Heart left ventricle (tissue), 16 donors: ENCODE results near the gene KCTD18. TPM values are rescaled to one million over a fixed set of nuclear protein-coding genes. Genes with fewer than 3 reads are reported as not detected.

ENCODE experiments used
- ATAC-seq, 4 donors: fragments of 200-7000 bp; cut with Tn5 transposase; one replicate each; pipeline ENCODE4 v1.9.1; 2020 to 2022; ENCODE audit warnings: moderate library complexity in 4 of 4, mild to moderate bottlenecking in 3 of 4, moderate number of reproducible peaks in 1 of 4
- DNase-seq, 5 donors: peaks; one replicate each; pipeline ENCODE4 v3.0.0-alpha.2; 2020
- H3K27ac ChIP-seq, 12 donors: fragments of 200-600 bp; sonication (generic) in 4 of 12; one replicate each; pipeline versions ENCODE4 v1.5.0 to v1.8.0; 2016 to 2022; ENCODE audit warnings: mild to moderate bottlenecking in 2 of 12
- H3K27me3 ChIP-seq, 9 donors: fragments of 200-600 bp; sonication (generic) in 2 of 9; one replicate each; pipeline versions ENCODE4 v1.5.1 to v1.8.0; 2016 to 2022; ENCODE audit warnings: mild to moderate bottlenecking in 3 of 9
- H3K36me3 ChIP-seq, 9 donors: fragments of 200-600 bp; sonication (generic) in 2 of 9; one replicate each; pipeline versions ENCODE4 v1.5.0 to v1.8.0; 2018 to 2022; ENCODE audit warnings: mild to moderate bottlenecking in 2 of 9
- H3K4me1 ChIP-seq, 12 donors: fragments of 200-600 bp; sonication (generic) in 4 of 12; one replicate each; pipeline versions ENCODE4 v1.5.0 to v1.8.0; 2016 to 2022; ENCODE audit warnings: mild to moderate bottlenecking in 3 of 12
- H3K4me3 ChIP-seq, 12 donors: fragments of 200-600 bp; sonication (generic) in 4 of 12; one replicate each; pipeline versions ENCODE4 v1.5.0 to v1.8.0; 2017 to 2022; ENCODE audit warnings: mild to moderate bottlenecking in 9 of 12, moderate library complexity in 4 of 12
- H3K9me3 ChIP-seq, 12 donors: fragments of 200-600 bp; sonication (generic) in 4 of 12; one replicate each; pipeline versions ENCODE4 v1.5.0 to v1.8.0; 2016 to 2022; ENCODE audit warnings: mild to moderate bottlenecking in 1 of 12
- CTCF ChIP-seq, 12 donors: fragments of 200-600 bp; sonication (generic) in 4 of 12; IDR thresholded peaks; one replicate each; pipeline versions ENCODE4 v1.5.0 to v1.8.0; 2018 to 2022; ENCODE audit warnings: antibody characterized with exemption in 12 of 12, mild to moderate bottlenecking in 5 of 12
- POLR2A ChIP-seq, 2 donors: fragments of 450-650 bp; IDR thresholded peaks; one replicate each; pipeline ENCODE4 v1.6.1; 2017; ENCODE audit warnings: antibody characterized with exemption in 2 of 2, mild to moderate bottlenecking in 2 of 2, moderate library complexity in 2 of 2
- WGBS, 4 donors: extraction: QIAGEN DNeasy Blood & Tissue Kit in 2 of 4; methylation state at CpG; one replicate each; pipeline versions ENCODE4 v1.1.5 to v1.1.7; 2013 to 2018; 5-methylcytosine and 5-hydroxymethylcytosine counted together
- intact Hi-C, 10 donors: fragments of 100-400 bp; cut with DNase I; formaldehyde crosslinking; loops; one replicate each; pipeline versions ENCODE4 v1.11.1 to v1.14.2; 2022
- polyA plus RNA-seq, 2 donors: library from polyadenylated mRNA; stranded (reverse); fragments of 200-250 nt; gene quantifications; one replicate each; pipeline ENCODE4 v1.2.3, GENCODE V29; 2013
- total RNA-seq, 9 donors: library from RNA; depleted of rRNA in 2 of 9; stranded (reverse); fragments of >200 nt in 2 of 9; fragmentation: NEBNext Ultra II Directional in 3 of 9; extraction: Animal tissue kit (Norgen Biotek cat#: 25700) in 3 of 9; gene quantifications; one replicate each; pipeline versions ENCODE4 v1.1.0 to v1.2.4, GENCODE V29; 2016 to 2023
- donor health status: ischemic (EF 13 %, LVEDD 7.1; RV severe dilation, severe dysfunction).
- donor health status: healthy with polysubstance abuse.
- donor health status: DM: no; HTN: yes; CAD: no.
- donor health status: DM: no; HTN: no; CAD: no.
- donor health status: ischemic (EF 25% LVEDD 6.9; RV normal size, moderate dysfunction).
- donor health status: ischemic (EF 25% LVEDD 5.7; RV mildly dilated, moderate dysfunction).
- donor health status: healthy.
- donor health status: DM: yes; HTN: yes; CAD: no.
- donor health status: ischemic (EF 35%, LVEDD 5.7; RV mildly dilated, moderate dysfunction).
- donor health status: nonischemic (EF 11% LVEDD 7.7; RV severe dilation, severe dysfunction).
- donor health status: DM: yes; HTN: yes; CAD: no.
- donor health status: PGD.
- donor health status: ischemic (EF 29% LVEDD 5.4; RV normal size, mild dysfunction).
- donor health status: nonischemic (EF 23%, LVEDD 6.1; RV moderate dilation, normal function).

Gene KCTD18
- total and polyA plus RNA-seq, 11 donors, result 3.6 to 16.0 (median 11.8) TPM

- Histone ChIP-seq H3K36me3 (peaks cover 0 to 35% (median 6%) of the 10 kb centered on the region in 9 donors), H3K4me3 (no peak overlapping the region), H3K4me1 (peaks cover 0 to 29% (median 18%) of the 10 kb centered on the region in 12 donors), H3K9me3 (no peaks in the 10 kb centered on the region), H3K27me3 (no peaks in the 10 kb centered on the region), H3K27ac (no peak overlapping the region)
- no peak for TF ChIP-seq POLR2A (IDR thresholded peaks at IDR 0.05)
- TF ChIP-seq CTCF (IDR thresholded peaks at IDR 0.05), result no peak
- ATAC-seq (no peak), DNase-seq (no peak)
- 76 to 94% (median 82%) methylated on average over 5 of the region's 5 CpGs for WGBS, 4 donors
- intact Hi-C loops, result loop anchor here in 1 of 10 donors (10.0 kb wide), 1 partner anchor 149 kb away; the partner anchor contains the start of gene SPATS2L
These were observed 55.9 kb downstream of the KCTD18 start for GRCh38 chr2:200453853-200454534.

GRCh38 chr2:200453142-200453852 is 56.6 kb downstream of the KCTD18 start:
- DNase-seq (no peak), ATAC-seq (no peak)
- H3K4me3 ChIP-seq, result no peak overlapping the region
- H3K9me3 ChIP-seq, result no peaks in the 10 kb centered on the region
- no peak for TF ChIP-seq POLR2A (IDR thresholded peaks at IDR 0.05)
- TF ChIP-seq CTCF (IDR thresholded peaks at IDR 0.05), result no peak
- intact Hi-C loops, result loop anchor here in 1 of 10 donors (10.0 kb wide), 1 partner anchor 148 kb away; the partner anchor contains the start of gene SPATS2L
- H3K36me3 ChIP-seq, result peaks cover 0 to 41% (median 6%) of the 10 kb centered on the region in 9 donors
- H3K4me1 ChIP-seq, result peaks cover 0 to 29% (median 18%) of the 10 kb centered on the region in 12 donors
- 87 to 94% (median 94%) methylated on average over 8 of the region's 8 CpGs for WGBS, 4 donors
- H3K27ac ChIP-seq, result no peak overlapping the region
- H3K27me3 ChIP-seq, result no peaks in the 10 kb centered on the region

- DNase-seq (no peak), ATAC-seq (no peak)
- peaks cover 0 to 46% (median 10%) of the 10 kb centered on the region in 9 donors for H3K36me3 ChIP-seq
- TF ChIP-seq CTCF (IDR thresholded peaks at IDR 0.05) (no peak), POLR2A (IDR thresholded peaks at IDR 0.05) (no peak)
- H3K27me3 ChIP-seq, result no peaks in the 10 kb centered on the region
- H3K27ac ChIP-seq, result no peak overlapping the region
- peaks cover 0 to 29% (median 18%) of the 10 kb centered on the region in 12 donors for H3K4me1 ChIP-seq
- no peak overlapping the region for H3K4me3 ChIP-seq
- no peaks in the 10 kb centered on the region for H3K9me3 ChIP-seq
- intact Hi-C loops, result loop anchor here in 1 of 10 donors (10.0 kb wide), 1 partner anchor 148 kb away; the partner anchor contains the start of gene SPATS2L
- 91 to 98% (median 96%) methylated on average over 2 of the region's 2 CpGs for WGBS, 4 donors
These were observed 57.5 kb downstream of the KCTD18 start for GRCh38 chr2:200452377-200452776.

GRCh38 chr2:200451511-200451910 is 58.4 kb downstream of the KCTD18 start:
- DNase-seq, result no peak
- intact Hi-C loops, result loop anchor here in 1 of 10 donors (10.0 kb wide), 1 partner anchor 147 kb away; the partner anchor contains the start of gene SPATS2L
- 87 to 96% (median 92%) methylated on average over 2 of the region's 2 CpGs for WGBS, 4 donors

More at GRCh38 chr2:200451511-200451910, 58.4 kb downstream of the KCTD18 start:
- no peak for ATAC-seq
- Histone ChIP-seq H3K27me3 (no peaks in the 10 kb centered on the region), H3K36me3 (peaks cover 0 to 53% (median 10%) of the 10 kb centered on the region in 9 donors), H3K27ac (no peak overlapping the region), H3K4me1 (peaks cover 0 to 25% (median 13%) of the 10 kb centered on the region in 12 donors), H3K9me3 (no peaks in the 10 kb centered on the region), H3K4me3 (no peak overlapping the region)
- TF ChIP-seq POLR2A (IDR thresholded peaks at IDR 0.05) (no peak), CTCF (IDR thresholded peaks at IDR 0.05) (no peak)
